HG02981 (cell line): Measurements from ENCODE around the gene ACOT6.
A peak's percentile ranks its signal among the peaks of the same experiment; 100 is the strongest.
"Not testable (repeated sequence)": the region's sequence is repeated elsewhere in the genome, so short reads cannot be mapped to it uniquely, and the experiment has no call there.

Experiments
- ATAC-seq: cut with Tn5 transposase; IDR thresholded peaks from one replicate; pipeline ENCODE4 v1.9.1; 2021; ENCODE audit warnings: mild to moderate bottlenecking, moderate library complexity; ENCODE audit not compliant: unreplicated experiment

ACOT6 gene, protein sequence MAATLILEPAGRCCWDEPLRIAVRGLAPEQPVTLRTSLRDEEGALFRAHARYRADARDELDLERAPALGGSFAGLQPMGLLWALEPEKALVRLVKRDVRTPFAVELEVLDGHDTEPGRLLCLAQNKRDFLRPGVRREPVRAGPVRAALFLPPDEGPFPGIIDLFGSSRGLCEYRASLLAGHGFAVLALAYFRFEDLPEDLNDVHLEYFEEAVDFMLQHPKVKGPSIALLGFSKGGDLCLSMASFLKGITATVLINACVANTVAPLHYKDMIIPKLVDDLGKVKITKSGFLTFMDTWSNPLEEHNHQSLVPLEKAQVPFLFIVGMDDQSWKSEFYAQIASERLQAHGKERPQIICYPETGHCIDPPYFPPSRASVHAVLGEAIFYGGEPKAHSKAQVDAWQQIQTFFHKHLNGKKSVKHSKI

DNA sequence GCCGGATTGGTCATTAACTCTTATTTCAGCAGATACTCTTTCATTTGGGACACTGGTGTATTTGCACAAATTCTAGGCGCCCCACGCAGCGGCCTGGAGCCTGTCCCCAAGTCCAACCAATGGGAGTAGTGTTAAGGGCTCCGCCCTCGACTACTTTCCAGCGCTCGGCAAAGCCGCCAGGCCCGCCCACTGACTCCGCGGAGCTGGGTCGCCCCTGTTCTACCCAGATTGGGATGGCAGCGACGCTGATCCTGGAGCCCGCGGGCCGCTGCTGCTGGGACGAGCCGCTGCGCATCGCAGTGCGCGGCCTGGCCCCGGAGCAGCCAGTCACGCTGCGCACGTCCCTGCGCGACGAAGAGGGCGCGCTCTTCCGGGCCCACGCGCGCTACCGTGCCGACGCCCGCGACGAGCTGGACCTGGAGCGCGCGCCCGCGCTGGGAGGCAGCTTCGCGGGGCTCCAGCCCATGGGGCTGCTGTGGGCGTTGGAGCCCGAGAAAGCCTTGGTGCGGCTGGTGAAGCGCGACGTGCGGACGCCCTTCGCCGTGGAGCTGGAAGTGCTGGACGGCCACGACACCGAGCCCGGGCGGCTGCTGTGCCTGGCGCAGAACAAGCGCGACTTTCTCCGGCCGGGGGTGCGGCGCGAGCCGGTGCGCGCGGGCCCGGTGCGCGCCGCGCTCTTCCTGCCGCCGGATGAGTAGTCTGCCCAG, at the start of gene ACOT6:
Gene ACOT6, plus strand, starts transcription at position 179 of the 707 bp plus-strand sequence. Its CDS starts 55 bp downstream, at position 234.
- peak; percentile 60 for ATAC-seq

GRCh38 chr14:73562696-73563095, 49.6 kb upstream of the ACOT6 start:
- ATAC-seq = not testable (repeated sequence)

- not testable (repeated sequence) for ATAC-seq
Observed at GRCh38 chr14:73566431-73566830, 45.9 kb upstream of the ACOT6 start.

GRCh38 chr14:73566935-73567334, 45.4 kb upstream of the ACOT6 start:
- ATAC-seq = not testable (repeated sequence)

- no peak for ATAC-seq
Observed at GRCh38 chr14:73567358-73567757, 45.0 kb upstream of the ACOT6 start.

DNA sequence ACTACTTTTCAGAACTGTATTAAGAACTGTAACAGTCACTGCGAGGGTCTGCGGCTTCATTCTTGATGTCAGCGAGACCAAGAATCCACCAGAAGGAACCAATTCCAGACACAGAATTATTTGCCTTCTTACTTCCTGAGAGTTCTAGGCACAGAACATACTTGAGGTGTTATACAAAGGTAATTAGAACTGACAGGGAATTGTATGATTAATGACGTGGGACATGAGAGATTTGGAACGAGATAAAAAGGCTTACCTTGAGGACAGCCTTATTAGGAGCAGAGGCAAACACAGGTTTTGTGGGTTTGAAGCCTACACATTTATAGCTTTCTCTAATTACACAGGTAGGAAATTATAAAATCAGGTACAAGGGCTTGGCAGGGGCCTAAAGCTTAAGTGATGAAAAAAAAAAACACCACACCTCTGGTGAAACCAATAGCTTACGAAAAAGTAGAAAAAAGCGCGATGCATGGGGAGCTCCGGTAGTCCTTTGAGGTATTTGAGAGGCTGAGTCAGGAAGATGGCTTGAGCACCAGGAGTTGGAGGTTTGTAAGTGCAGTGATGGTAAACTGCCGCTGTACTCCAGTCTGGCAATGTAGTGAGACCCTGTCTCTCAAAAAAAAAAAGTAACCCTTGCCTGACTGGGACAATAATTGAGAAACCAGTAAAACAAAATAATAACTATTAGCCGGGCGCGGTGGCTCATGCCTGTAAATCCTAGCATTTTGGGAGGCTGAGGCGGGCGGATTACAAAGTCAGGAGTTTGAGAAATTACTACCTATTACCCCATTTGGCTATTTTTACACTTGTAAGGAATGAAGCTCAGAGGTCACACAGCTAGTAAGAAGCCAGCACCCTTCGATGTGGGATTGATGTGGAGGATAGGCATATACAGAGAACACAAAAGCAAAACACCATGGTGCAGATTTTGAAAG, 44.1 kb upstream of the ACOT6 start:
- ATAC-seq = no peak

DNA sequence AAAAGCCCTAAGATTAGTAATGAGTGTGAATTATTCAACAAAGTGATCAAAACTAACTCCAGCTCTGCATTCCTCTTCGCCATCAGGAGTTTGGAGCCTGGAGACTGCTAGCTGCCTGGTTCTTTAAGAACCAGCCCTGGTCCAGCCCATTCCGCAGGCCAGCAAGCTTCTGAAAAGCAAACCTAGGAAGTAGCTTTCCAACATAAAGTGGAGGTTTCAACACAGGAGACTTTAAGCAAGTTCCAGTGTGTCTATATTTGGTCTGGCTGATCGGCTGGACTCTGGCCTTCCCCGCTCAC, 43.5 kb upstream of the ACOT6 start:
- ATAC-seq = not testable (repeated sequence)

- peak; percentile 55 for ATAC-seq
Observed at GRCh38 chr14:73569185-73569958, 42.9 kb upstream of the ACOT6 start, which contains the start of gene ACOT2. TSS of gene ACOT2 (plus strand) at chr14:73569213. CDS start at chr14:73569241, 28 bp downstream.

DNA sequence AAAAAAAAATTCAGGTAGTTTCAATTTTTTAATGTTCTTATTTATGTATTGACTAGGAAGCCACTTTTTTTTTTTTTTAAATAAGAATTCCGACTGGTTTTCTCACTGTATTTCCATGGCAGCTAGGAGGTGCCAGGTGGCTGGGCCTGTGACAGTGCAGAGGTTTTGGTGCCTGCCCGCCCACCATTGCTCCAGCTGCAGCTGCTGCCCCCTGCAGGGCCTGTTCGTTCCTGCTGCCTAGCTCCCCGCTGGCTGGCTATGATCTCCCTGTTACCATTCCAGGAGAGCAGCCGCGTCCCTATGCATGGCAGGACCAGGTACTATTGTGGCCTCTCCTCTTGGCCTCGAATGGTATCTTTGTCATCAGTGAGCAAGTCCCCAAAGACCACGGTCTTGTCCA, 41.4 kb upstream of the ACOT6 start:
- peak; percentile 48 for ATAC-seq

- not testable (repeated sequence) for ATAC-seq
Observed at GRCh38 chr14:73573034-73573433, 39.3 kb upstream of the ACOT6 start.

GRCh38 chr14:73573740-73574139, 38.6 kb upstream of the ACOT6 start:
- ATAC-seq = not testable (repeated sequence)

DNA sequence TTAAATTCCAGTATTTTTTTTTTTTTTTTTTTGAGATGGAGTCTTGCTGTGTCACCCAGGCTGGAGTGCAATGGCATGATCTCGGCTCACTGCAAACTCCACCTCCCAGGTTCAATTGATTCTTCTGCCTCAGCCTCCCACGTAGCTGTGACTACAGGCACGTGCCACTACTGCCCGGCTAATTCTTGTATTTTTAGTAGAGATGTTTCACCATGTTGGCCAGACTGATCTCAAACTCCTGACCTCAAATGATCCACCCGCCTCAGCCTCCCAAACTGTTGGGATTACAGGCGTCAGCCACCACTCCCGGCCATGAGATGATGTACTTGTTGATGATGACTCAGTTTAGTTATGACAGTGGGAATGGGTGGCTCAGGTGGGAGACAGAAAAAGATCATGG, 38.1 kb upstream of the ACOT6 start:
- not testable (repeated sequence) for ATAC-seq

DNA sequence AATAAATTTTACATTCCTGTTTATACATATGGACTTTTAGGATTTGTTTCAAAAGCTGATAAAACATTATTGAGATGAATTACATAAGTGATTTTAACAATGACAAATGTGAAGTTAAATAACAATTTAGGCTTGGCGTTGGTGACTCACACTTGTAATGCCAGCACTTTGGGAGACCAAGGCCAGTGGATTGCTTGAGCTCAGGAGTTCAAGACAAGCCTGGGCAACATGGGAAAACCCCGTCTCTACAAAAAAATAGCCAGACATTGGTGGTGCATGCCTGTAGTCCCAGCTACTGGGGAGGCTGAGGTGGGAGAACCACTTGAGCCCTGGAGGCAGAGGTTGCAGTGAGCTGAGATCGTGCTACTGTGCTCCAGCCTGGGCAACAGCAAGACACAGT, 35.9 kb upstream of the ACOT6 start:
- ATAC-seq = no peak

DNA sequence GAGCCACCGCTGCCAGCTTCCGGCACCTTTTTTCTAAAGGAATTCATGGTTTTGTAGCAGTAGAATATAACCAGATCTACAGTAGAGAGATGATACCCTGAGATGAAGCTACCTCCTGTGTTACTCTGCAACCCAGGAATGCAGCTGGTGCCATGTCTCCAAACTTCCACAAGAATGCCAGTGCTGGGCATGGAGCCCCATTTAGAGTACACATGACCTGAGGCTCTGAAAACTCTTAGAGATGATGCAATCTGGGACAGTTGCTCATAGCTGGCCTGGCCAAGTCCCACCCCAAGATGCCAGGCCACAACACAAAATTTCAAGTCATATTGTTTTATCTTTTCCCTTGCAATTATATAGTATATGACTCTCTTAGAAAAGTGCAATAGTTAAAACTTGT, 35.1 kb upstream of the ACOT6 start:
- ATAC-seq = not testable (repeated sequence)

- ATAC-seq = not testable (repeated sequence)
Observed at GRCh38 chr14:73582102-73582979, 30.0 kb upstream of the ACOT6 start.

DNA sequence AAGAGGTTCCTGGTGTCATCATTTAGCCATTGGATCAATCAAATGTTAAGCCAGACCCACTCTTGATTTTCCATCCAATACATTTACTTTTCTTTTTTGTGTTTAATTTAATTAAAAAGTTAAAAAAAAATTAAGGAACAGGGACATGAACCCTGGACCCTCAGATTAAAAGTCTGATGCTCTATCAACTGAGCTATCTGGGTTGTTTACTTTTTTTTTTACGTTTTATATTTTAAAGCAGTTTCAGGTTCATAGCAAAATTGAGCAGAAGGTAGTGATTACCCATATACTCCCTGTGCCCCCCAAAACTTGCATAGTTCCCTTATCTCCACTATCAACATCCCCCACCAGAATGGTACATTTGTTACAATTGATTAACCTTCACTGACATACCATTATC, 23.6 kb upstream of the ACOT6 start:
- ATAC-seq = no peak

DNA sequence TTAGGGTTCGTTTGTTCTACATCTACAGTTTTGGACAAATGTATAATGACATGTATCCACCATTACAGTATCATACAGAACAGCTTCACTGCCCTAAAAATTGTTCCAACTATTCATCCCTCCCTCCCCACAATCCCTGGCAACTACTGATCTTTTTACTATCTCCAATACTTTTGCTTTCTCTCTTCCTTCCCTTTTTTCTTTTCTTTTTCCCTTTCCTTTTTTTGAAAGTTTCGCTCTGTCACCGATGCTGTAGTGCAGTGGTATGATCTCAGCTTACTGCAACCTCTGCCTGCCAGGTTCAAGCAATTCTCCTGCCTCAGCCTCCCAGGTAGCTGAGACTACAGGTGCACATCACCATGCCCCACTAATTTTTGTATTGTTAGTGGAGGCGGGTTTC, 23.2 kb upstream of the ACOT6 start:
- no peak for ATAC-seq

GRCh38 chr14:73590673-73591004, 21.7 kb upstream of the ACOT6 start:
- not testable (repeated sequence) for ATAC-seq

DNA sequence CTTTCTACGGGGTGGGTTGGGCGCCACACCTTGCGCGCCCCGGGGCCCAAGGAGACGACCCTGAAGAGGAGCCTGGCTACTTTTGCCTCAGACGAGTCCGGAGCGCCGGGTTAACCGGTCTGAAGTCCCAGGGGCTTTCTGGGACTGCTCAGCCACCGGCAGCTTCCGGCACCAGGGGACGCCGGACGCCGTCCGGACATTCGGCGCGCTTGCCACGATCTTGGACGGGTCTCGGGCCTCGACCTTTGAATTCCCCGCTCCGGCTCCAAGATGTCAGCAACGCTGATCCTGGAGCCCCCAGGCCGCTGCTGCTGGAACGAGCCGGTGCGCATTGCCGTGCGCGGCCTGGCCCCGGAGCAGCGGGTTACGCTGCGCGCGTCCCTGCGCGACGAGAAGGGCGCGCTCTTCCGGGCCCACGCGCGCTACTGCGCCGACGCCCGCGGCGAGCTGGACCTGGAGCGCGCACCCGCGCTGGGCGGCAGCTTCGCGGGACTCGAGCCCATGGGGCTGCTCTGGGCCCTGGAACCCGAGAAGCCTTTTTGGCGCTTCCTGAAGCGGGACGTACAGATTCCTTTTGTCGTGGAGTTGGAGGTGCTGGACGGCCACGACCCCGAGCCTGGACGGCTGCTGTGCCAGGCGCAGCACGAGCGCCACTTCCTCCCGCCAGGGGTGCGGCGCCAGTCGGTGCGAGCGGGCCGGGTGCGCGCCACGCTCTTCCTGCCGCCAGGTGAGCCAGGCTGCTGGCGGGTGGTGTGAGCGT, 20.4 kb upstream of the ACOT6 start, which contains the start of gene ACOT4:
Gene ACOT4, plus strand, starts transcription at position 184 of the 760 bp plus-strand sequence. Its CDS starts 87 bp downstream, at position 271.
- ATAC-seq = no peak
